ENCODE measurements around the gene CLEC20A.
A peak's percentile ranks its signal among the peaks of the same experiment; 100 is the strongest.

CLEC20A gene

DNA sequence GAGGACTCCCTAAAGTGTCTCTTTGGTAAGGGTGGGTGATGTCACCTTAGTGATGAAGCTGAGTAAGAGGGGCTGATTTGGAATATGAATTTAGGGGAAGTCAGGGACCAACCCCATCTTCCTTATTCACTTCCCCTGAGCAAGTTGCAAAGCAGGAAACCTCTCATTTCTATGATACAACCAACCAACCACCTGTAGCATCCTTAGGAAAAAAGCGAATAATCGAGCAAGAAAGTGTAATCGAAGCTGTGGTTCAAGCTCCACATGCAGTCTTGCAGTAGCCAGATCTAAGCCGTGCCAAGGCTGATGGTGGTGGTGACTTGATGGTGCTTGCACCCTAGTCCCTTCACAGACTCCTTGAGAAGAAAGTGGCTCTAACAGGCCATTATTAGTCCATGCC is 19.3 kb upstream of the CLEC20A start:
- TF ChIP-seq CTCF (IDR thresholded peaks at IDR 0.05; ENCODE audit: low read depth, low read length), result no peak

GRCh38 chr1:178513278-178513983 is 16.7 kb upstream of the CLEC20A start:
- TF ChIP-seq CTCF (IDR thresholded peaks at IDR 0.05; ENCODE audit: low read depth, low read length), result 0 out of 2 replicates have a peak, but pooled peaks have one; percentile 8
- no peak overlapping the region for H3K4me3 ChIP-seq (ENCODE audit: low read depth, low read length)

More for the DNA sequence above, 19.3 kb upstream of the CLEC20A start:
- H3K4me3 ChIP-seq (ENCODE audit: low read depth, low read length), result no peak overlapping the region

- no peak for TF ChIP-seq CTCF (IDR thresholded peaks at IDR 0.05; ENCODE audit: low read depth, low read length)
- H3K4me3 ChIP-seq (ENCODE audit: low read depth, low read length), result no peak within 1 kb of the TSS
These were observed 16.0 kb upstream of the CLEC20A start, which contains the start of gene TEX35 for GRCh38 chr1:178512566-178513277. Gene TEX35, plus strand, starts transcription at chr1:178513109. Its CDS starts 80 bp downstream, at chr1:178513189.

GRCh38 chr1:178510155-178510554 is 13.4 kb upstream of the CLEC20A start:
- no peak for TF ChIP-seq CTCF (IDR thresholded peaks at IDR 0.05; ENCODE audit: low read depth, low read length)
- H3K4me3 ChIP-seq (ENCODE audit: low read depth, low read length), result no peak overlapping the region

- no peak overlapping the region for H3K4me3 ChIP-seq (ENCODE audit: low read depth, low read length)
- TF ChIP-seq CTCF (IDR thresholded peaks at IDR 0.05; ENCODE audit: low read depth, low read length), result no peak
These were observed 12.7 kb upstream of the CLEC20A start for GRCh38 chr1:178509414-178510007.

DNA sequence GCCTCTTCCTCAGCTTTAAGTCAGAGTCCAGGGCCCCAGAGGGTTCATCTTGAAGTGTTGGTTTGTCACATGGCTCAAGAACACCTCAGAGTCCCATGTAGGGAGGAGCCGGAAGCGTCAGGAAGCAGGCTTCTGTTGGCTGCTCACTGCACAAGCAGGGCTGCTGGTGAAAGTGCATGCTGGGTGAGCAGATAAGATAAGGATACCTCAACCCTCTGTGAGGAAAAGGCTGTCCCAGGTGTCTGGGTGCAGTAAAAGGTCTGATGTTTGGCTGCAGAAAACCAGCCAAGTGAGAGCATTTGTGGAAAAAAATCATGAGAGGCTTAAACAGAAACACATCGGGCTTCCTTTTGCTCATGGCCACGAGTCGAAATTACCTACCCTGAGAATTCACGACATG is 9.9 kb upstream of the CLEC20A start:
- no peak for TF ChIP-seq CTCF (IDR thresholded peaks at IDR 0.05; ENCODE audit: low read depth, low read length)
- no peak overlapping the region for H3K4me3 ChIP-seq (ENCODE audit: low read depth, low read length)

DNA sequence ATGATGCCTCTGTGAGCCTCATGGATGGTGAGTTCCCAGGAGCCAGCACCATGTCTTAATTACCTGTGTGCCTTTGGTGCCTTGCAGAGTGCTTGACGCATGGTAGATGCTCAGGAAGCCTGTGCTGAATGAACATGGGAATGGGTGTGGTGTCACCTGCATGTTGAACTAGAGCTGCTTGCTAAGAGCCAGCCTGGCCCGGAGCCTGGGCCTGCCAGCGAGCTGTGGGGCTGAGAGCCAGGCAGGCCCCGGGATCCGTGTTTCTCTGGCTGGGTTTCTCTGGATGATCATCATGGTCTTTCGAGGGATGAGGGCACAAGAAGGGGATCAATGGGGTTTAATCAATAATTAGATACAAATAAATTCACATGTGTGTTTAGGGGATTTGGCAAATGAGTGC is 9.4 kb upstream of the CLEC20A start:
- no peak for TF ChIP-seq CTCF (IDR thresholded peaks at IDR 0.05; ENCODE audit: low read depth, low read length)
- no peak overlapping the region for H3K4me3 ChIP-seq (ENCODE audit: low read depth, low read length)

Measured in WI38 (cell line).